OCI-LY7 (cell line): ENCODE measurements around the gene SMARCB1. TPM values are rescaled to one million over a fixed set of nuclear protein-coding genes. Genes with fewer than 3 reads are reported as not detected.

Source experiments
- BruUV-seq: library from RNA; stranded (reverse); fragments of 400-500 nt; replicated peaks from 2 replicates; lab custom pipeline; 2021; lab: Mats Ljungman, UMichigan
- CTCF ChIA-PET: fragments of 300-600 bp; sonication (Branson Sonifier 250); formaldehyde crosslinking; loops from one replicate; lab custom pipeline; 2022; ENCODE audit warnings: antibody characterized with exemption; ENCODE audit not compliant: unreplicated experiment; lab: Charles Lee
- POLR2A ChIA-PET: fragments of 300-600 bp; sonication (Branson Sonifier 250); formaldehyde crosslinking; loops from one replicate; lab custom pipeline; 2022; ENCODE audit warnings: antibody characterized with exemption; lab: Charles Lee
- DNase-seq: peaks from one replicate; pipeline ENCODE4 v3.0.0-alpha.2; 2015; ENCODE audit warnings: low spot score
- H2AFZ ChIP-seq: fragments of 200-600 bp; sonication (generic), shearing (Covaris generic); 2 replicates; pipeline ENCODE4 v1.6.1; 2014; ENCODE audit warnings: mild to moderate bottlenecking, antibody characterized with exemption, low read length, moderate library complexity
- H3K27ac ChIP-seq: fragments of 200-600 bp; sonication (generic); 2 replicates; pipeline ENCODE4 v1.5.1; 2014; ENCODE audit warnings: mixed run types, low read depth, mild to moderate bottlenecking, moderate library complexity, low read length, inconsistent platforms; ENCODE audit not compliant: poor library complexity, severe bottlenecking
- H3K36me3 ChIP-seq: fragments of 200-600 bp; sonication (generic); 2 replicates; pipeline ENCODE4 v1.6.1; 2014; ENCODE audit warnings: mild to moderate bottlenecking, antibody characterized with exemption, low read length, moderate library complexity, mixed read lengths; ENCODE audit not compliant: insufficient read depth
- H3K4me1 ChIP-seq: fragments of 200-600 bp; sonication (generic); 2 replicates; pipeline ENCODE4 v1.5.1; 2014; ENCODE audit warnings: mild to moderate bottlenecking, low read length; ENCODE audit not compliant: insufficient read depth, poor library complexity, severe bottlenecking
- H3K4me2 ChIP-seq: fragments of 200-600 bp; sonication (generic); 2 replicates; pipeline ENCODE4 v1.6.1; 2014; ENCODE audit warnings: mild to moderate bottlenecking, low read length
- H3K4me3 ChIP-seq: fragments of 200-600 bp; sonication (generic); 2 replicates; pipeline ENCODE4 v1.5.1; 2014; ENCODE audit warnings: mild to moderate bottlenecking, low read depth, low read length; ENCODE audit not compliant: poor library complexity, severe bottlenecking
- H3K79me2 ChIP-seq: fragments of 200-600 bp; sonication (generic); 2 replicates; pipeline ENCODE4 v1.6.1; 2016; ENCODE audit warnings: low read depth, mild to moderate bottlenecking, low read length, moderate library complexity, mixed read lengths; ENCODE audit not compliant: insufficient read depth
- H3K9me2 ChIP-seq: fragments of 200-600 bp; sonication (generic); 2 replicates; pipeline ENCODE4 v1.6.1; 2016; ENCODE audit warnings: mild to moderate bottlenecking, low read length, mixed read lengths; ENCODE audit not compliant: insufficient read depth
- H3K9me3 ChIP-seq: fragments of 200-600 bp; sonication (generic); 2 replicates; pipeline ENCODE4 v1.6.1; 2014; ENCODE audit warnings: mild to moderate bottlenecking, mixed run types, low read length, mixed read lengths
- H4K20me1 ChIP-seq: fragments of 200-600 bp; sonication (generic); 2 replicates; pipeline ENCODE4 v1.6.1; 2014; ENCODE audit warnings: mild to moderate bottlenecking, antibody characterized with exemption, low read length, moderate library complexity, mixed read lengths; ENCODE audit not compliant: insufficient read depth
- CTCF ChIP-seq: fragments of 200-600 bp; sonication (generic); conservative IDR thresholded peaks from 2 replicates; pipeline ENCODE4 v1.5.1; 2014; ENCODE audit warnings: mild to moderate bottlenecking, antibody characterized with exemption, low read length, moderate library complexity, mixed read lengths
- EZH2phosphoT487 ChIP-seq: fragments of 200-600 bp; sonication (generic); IDR thresholded peaks from 2 replicates; pipeline ENCODE4 v1.6.1; 2018; ENCODE audit warnings: low read depth, borderline replicate concordance, mild to moderate bottlenecking, mixed run types, antibody characterized with exemption, low read length, moderate library complexity, mixed read lengths
- intact Hi-C: fragments of 100-400 bp; cut with micrococcal nuclease; formaldehyde crosslinking; loops from one replicate; pipeline ENCODE4 v1.10.0; 2022; ENCODE audit not compliant: unreplicated experiment
- total RNA-seq, 2 experiments: library from RNA; depleted of rRNA in 1 of 2; stranded (reverse); fragments of >200 nt in 1 of 2; shearing (Covaris generic) in 1 of 2; gene quantifications; 2 replicates each; pipeline ENCODE4 v1.2.3, GENCODE V29; 2014 to 2022

Gene SMARCB1
- total RNA-seq, 2 experiments from 2014 or later, result 252 to 265 TPM

- H3K27ac ChIP-seq, result peak overlapping the region; percentile 95
- peak overlapping the region; percentile 93 for H3K4me2 ChIP-seq
- POLR2A ChIA-PET, result interaction anchor here (0.6 to 2.5 kb wide), 9 partner anchors 11 to 1009 kb away, joined by 3 to 8 read pairs (median 3); partner anchors contain the start of gene SLC2A11
- H2AFZ ChIP-seq, result no peak overlapping the region
- no peaks in the 10 kb centered on the region for H4K20me1 ChIP-seq
- H3K4me1 ChIP-seq, result peaks cover 58% of the 10 kb centered on the region
- H3K9me2 ChIP-seq, result no peaks in the 10 kb centered on the region
- TF ChIP-seq EZH2phosphoT487 (no peak), CTCF (no peak)
- H3K36me3 ChIP-seq, result no peaks in the 10 kb centered on the region; the same call in 1 of the 2 replicates
- peak; percentile 82 for DNase-seq
- H3K79me2 ChIP-seq, result peaks cover 11% of the 10 kb centered on the region; the same call in 1 of the 2 replicates
- H3K9me3 ChIP-seq, result no peaks in the 10 kb centered on the region
- intact Hi-C loops, result loop anchor here (1.0 to 10.0 kb wide), 4 partner anchors 14 to 818 kb away; no protein-coding TSS in a partner anchor
- H3K4me3 ChIP-seq, result peak overlapping the region; percentile 78
- TSS peak; percentile 87 for BruUV-seq
- CTCF ChIA-PET, result no interaction called here
Observed at GRCh38 chr22:23752750-23753149, 34.0 kb upstream of the SMARCB1 start.

DNA sequence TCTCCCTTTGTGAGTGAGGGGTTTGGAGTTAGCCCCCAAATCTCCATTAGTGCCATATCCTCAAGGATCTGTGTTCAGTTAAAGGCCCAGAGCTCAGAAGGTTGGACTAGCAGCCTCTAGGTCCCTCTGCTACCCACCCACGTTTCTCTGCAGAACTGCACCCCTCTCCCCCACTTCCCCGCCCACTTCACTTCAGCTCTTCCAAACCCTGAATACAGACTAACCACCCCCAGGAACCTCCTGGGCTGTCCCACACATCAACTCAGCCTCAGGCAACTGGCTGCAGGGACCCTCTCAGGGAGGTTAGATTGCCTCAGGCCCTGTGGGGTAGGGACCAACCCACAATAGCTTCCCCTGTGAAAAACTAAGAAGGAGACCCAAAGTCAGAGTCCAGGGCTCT, 33.4 kb upstream of the SMARCB1 start:
- Histone ChIP-seq H3K9me2 (no peaks in the 10 kb centered on the region), H3K36me3 (no peaks in the 10 kb centered on the region; the same call in 1 of the 2 replicates), H3K27ac (peak overlapping the region; percentile 95), H3K9me3 (no peaks in the 10 kb centered on the region), H3K4me1 (peaks cover 59% of the 10 kb centered on the region), H3K4me3 (peak overlapping the region; percentile 78), H2AFZ (no peak overlapping the region), H3K79me2 (peaks cover 11% of the 10 kb centered on the region; the same call in 1 of the 2 replicates), H3K4me2 (peak overlapping the region; percentile 93), H4K20me1 (no peaks in the 10 kb centered on the region)
- CTCF ChIA-PET, result no interaction called here
- BruUV-seq, result no TSS peak
- intact Hi-C loops, result loop anchor here (5.0 to 10.0 kb wide), 2 partner anchors 94 to 819 kb away; no protein-coding TSS in a partner anchor
- TF ChIP-seq EZH2phosphoT487 (no peak), CTCF (peak; percentile 38; the same call in 1 of the 2 replicates)
- DNase-seq, result peak; percentile 70
- POLR2A ChIA-PET, result interaction anchor here (0.6 to 2.5 kb wide), 8 partner anchors 12 to 104 kb away, joined by 3 to 8 read pairs (median 3); partner anchors contain the start of gene SLC2A11
